Measurements from ENCODE around the gene PCNT. TPM values are rescaled to one million over a fixed set of nuclear protein-coding genes. Genes with fewer than 3 reads are reported as not detected.

Gene PCNT
- total RNA-seq, 1 donor from 2014 or later = 39.9 TPM

DNA sequence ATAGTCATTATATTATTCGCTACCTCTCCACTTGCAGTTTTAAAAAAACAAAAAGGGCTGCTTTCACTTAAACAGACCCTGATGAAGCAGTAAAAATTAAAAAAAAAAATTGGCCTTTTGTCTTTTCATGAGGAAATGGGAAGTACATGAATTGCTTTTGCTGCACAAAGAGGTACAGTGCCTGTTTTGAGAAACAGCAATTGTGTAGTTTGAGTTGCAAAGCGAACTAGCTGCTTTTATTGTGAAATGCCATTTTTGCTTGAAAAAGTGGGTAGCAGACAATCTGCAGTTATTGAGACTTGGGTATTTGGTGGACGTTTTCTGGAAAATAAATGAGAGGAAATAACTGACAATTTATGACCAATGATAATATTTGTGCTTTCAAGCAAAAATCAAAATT is 141.7 kb downstream of the PCNT start:
- Histone ChIP-seq H3K4me3 (no peak overlapping the region), H3K36me3 (peaks cover 0 to 6% of the 10 kb centered on the region in 2 donors), H3K4me1 (no peaks in the 10 kb centered on the region), H3K27me3 (no peaks in the 10 kb centered on the region), H3K27ac (no peak overlapping the region), H3K9me3 (no peaks in the 10 kb centered on the region)
- intact Hi-C loops (cut with DNase I) = no loop called here
- no peak for DNase-seq (ENCODE audit: low spot score in 2 of 2)
- TF ChIP-seq, protein P1, sequence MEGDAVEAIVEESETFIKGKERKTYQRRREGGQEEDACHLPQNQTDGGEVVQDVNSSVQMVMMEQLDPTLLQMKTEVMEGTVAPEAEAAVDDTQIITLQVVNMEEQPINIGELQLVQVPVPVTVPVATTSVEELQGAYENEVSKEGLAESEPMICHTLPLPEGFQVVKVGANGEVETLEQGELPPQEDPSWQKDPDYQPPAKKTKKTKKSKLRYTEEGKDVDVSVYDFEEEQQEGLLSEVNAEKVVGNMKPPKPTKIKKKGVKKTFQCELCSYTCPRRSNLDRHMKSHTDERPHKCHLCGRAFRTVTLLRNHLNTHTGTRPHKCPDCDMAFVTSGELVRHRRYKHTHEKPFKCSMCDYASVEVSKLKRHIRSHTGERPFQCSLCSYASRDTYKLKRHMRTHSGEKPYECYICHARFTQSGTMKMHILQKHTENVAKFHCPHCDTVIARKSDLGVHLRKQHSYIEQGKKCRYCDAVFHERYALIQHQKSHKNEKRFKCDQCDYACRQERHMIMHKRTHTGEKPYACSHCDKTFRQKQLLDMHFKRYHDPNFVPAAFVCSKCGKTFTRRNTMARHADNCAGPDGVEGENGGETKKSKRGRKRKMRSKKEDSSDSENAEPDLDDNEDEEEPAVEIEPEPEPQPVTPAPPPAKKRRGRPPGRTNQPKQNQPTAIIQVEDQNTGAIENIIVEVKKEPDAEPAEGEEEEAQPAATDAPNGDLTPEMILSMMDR (IDR thresholded peaks at IDR 0.05) = no peak

DNA sequence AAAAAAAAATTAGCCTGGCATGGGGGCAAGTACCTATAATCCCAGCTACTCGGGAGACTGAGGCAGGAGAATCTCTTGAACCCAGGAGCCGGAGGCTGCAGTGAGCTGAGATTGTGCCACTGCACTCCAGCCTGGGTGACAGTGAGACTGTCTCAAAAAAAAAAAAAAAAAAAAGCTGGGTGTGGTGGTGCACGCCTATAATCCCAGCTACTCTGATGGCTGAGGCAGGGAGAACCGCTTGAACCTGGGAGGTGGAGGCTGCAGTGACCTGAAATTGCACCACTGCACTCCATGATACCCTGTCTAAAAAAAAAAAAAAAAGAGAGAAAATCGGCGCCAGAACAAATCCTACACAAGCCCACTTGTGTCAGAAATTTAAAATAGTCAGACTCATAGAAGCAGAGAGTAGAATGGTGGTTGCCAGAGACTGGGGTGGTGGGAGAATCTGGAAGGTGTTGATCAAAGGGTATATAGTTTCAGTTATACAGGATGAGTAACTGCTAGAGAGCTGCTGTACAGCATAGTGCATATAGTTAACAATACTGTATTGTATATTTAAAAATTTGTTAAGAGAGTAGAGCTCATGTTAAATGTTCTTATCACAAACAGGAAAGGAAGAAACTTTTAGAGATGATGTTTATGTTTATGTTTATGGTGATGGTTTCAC is 144.3 kb downstream of the PCNT start:
- TF ChIP-seq, protein P1 (IDR thresholded peaks at IDR 0.05) = no peak
- Histone ChIP-seq H3K4me3 (no peak overlapping the region), H3K9me3 (no peaks in the 10 kb centered on the region), H3K4me1 (no peaks in the 10 kb centered on the region), H3K27ac (no peak overlapping the region), H3K27me3 (no peaks in the 10 kb centered on the region), H3K36me3 (peaks cover 0 to 6% of the 10 kb centered on the region in 2 donors)
- no peak for DNase-seq (ENCODE audit: low spot score in 2 of 2)
- intact Hi-C loops (cut with DNase I) = no loop called here

DNA sequence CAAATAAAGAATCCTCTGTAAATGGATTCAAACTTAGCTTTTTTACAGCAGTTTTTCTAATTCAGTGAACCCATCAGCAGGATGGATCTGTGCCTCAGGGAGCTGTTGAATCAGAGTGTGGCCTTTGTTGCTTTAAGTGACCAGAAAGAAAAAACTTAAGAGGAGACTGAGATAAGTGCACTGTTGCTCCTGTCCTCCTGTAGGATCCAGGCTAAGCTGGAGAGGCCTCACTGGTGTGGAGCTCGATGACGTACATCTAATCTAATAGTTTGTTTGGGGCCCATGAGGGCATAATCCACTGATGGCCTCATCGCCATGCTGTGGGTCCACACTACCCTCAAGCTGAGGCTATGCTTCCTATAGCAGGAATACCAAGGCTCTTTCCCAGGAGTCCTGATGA is 145.3 kb downstream of the PCNT start:
- Histone ChIP-seq H3K36me3 (peaks cover 0 to 6% of the 10 kb centered on the region in 2 donors), H3K4me1 (no peaks in the 10 kb centered on the region), H3K4me3 (no peak overlapping the region), H3K9me3 (no peaks in the 10 kb centered on the region), H3K27ac (no peak overlapping the region), H3K27me3 (no peaks in the 10 kb centered on the region)
- intact Hi-C loops (cut with DNase I) = no loop called here
- DNase-seq (ENCODE audit: low spot score in 2 of 2) = no peak
- TF ChIP-seq, protein P1 (IDR thresholded peaks at IDR 0.05) = no peak

DNA sequence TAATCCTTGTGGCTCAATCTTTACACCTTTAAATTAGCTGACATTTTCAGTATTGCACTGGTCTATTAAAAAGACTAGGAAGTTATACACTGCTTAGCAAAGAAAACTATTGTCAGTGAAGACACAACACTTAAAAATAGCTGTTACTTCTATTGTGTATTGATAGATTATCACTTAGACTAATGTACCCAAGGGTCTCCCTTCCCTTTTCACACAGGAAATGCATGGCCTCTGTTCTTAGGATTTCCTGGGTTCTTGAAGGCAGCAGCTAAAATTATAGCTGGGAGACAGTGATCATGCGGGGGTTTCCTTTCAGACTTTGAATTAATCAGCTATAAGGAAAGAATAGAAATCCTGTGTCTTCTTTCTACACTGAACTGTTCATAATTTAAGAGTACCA is 147.6 kb downstream of the PCNT start:
- TF ChIP-seq, protein P1 (IDR thresholded peaks at IDR 0.05) = no peak
- DNase-seq (ENCODE audit: low spot score in 2 of 2) = no peak
- Histone ChIP-seq H3K36me3 (peaks cover 0 to 6% of the 10 kb centered on the region in 2 donors), H3K4me3 (no peak overlapping the region), H3K4me1 (no peaks in the 10 kb centered on the region), H3K27me3 (no peaks in the 10 kb centered on the region), H3K27ac (no peak overlapping the region), H3K9me3 (no peaks in the 10 kb centered on the region)
- intact Hi-C loops (cut with DNase I) = no loop called here

DNA sequence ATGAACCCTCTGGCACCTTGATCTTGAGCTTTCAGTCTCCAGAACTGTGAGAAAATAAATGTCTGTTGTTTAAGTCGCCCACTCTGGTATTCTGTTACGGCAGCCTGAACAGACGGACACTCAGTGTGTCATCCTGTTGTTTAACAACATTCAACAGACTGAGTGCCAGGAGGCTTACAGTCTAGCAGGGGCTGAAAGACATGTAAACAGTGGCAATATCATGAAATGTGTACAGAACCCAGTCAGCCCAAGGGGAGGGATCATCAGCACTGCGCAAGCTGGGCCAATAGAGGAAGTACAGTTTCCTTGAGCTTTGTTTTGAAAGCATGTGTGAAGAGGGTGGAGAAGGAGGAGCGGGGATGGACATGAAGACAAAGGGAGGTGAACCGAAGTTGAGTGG is 148.3 kb downstream of the PCNT start:
- H3K4me1 ChIP-seq = no peaks in the 10 kb centered on the region
- intact Hi-C loops (cut with DNase I) = no loop called here
- peaks cover 0 to 9% of the 10 kb centered on the region in 2 donors for H3K36me3 ChIP-seq
- no peaks in the 10 kb centered on the region for H3K9me3 ChIP-seq
- no peak overlapping the region for H3K27ac ChIP-seq
- H3K27me3 ChIP-seq = no peaks in the 10 kb centered on the region
- DNase-seq (ENCODE audit: low spot score in 2 of 2) = no peak
- no peak overlapping the region for H3K4me3 ChIP-seq
- TF ChIP-seq, protein P1 (IDR thresholded peaks at IDR 0.05) = no peak

DNA sequence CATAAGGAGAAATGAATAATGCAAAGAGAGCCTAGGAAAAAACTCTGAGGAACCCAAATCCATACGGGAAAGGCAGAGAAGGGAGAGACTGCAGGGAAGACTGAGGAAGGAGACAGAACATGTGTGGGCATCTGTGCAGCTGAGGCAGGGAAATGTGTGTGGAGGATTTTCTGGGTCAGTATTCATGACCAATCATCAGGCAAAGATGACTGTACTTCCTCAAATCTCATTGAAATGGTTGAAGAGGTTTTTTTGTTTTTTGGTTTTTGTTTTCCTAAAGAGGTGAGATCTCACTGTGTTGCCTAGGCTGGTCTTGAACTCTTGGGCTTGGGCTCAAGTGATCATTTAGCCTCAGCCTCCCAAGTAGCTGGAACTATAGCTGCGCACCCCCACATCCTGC is 150.4 kb downstream of the PCNT start:
- intact Hi-C loops (cut with DNase I) = no loop called here
- no peak overlapping the region for H3K27ac ChIP-seq
- TF ChIP-seq, protein P1 (IDR thresholded peaks at IDR 0.05) = no peak
- no peak overlapping the region for H3K4me3 ChIP-seq
- H3K4me1 ChIP-seq = no peaks in the 10 kb centered on the region
- H3K27me3 ChIP-seq = no peaks in the 10 kb centered on the region
- H3K36me3 ChIP-seq = peaks cover 0 to 6% of the 10 kb centered on the region in 2 donors
- no peaks in the 10 kb centered on the region for H3K9me3 ChIP-seq
- DNase-seq (ENCODE audit: low spot score in 2 of 2) = no peak

All from ascending aorta (tissue), 2 donors.